Thymus (tissue), 11 donors: Measurements from ENCODE around the gene TSPAN15. TPM values are rescaled to one million over a fixed set of nuclear protein-coding genes. Genes with fewer than 3 reads are reported as not detected.
"Not testable (repeated sequence)": the region's sequence is repeated elsewhere in the genome, so short reads cannot be mapped to it uniquely, and the experiment has no call there.

Experiments used
- DNase-seq, 9 donors: peaks; one replicate each; pipeline ENCODE4 v3.0.0-alpha.2; 2013; ENCODE audit warnings: low spot score in 9 of 9, low read depth in 6 of 9, missing footprints in 1 of 9
- H3K27ac ChIP-seq, 2 donors: one replicate each; pipeline ENCODE4 v1.5.1; 2013; ENCODE audit warnings: control low read depth in 1 of 2, low read depth in 1 of 2, low read length in 1 of 2, mild to moderate bottlenecking in 1 of 2, moderate library complexity in 1 of 2
- H3K27me3 ChIP-seq, 2 donors: one replicate each; pipeline ENCODE4 v1.5.1; 2013; ENCODE audit warnings: low read length in 1 of 2; ENCODE audit not compliant: control insufficient read depth in 2 of 2, insufficient read depth in 1 of 2
- H3K36me3 ChIP-seq, 2 donors: one replicate each; pipeline ENCODE4 v1.5.1; 2013; ENCODE audit warnings: low read length in 1 of 2, mild to moderate bottlenecking in 1 of 2, moderate library complexity in 1 of 2; ENCODE audit not compliant: control insufficient read depth in 2 of 2, insufficient read depth in 2 of 2
- H3K4me1 ChIP-seq, 2 donors: one replicate each; pipeline ENCODE4 v1.5.1; 2013; ENCODE audit warnings: low read length in 2 of 2; ENCODE audit not compliant: control insufficient read depth in 2 of 2, insufficient read depth in 2 of 2
- H3K4me3 ChIP-seq, 2 donors: one replicate each; pipeline ENCODE4 v1.5.1; 2013; ENCODE audit warnings: low read length in 2 of 2, control low read depth in 1 of 2, mild to moderate bottlenecking in 1 of 2
- H3K9me3 ChIP-seq, 2 donors: one replicate each; pipeline ENCODE4 v1.5.1; 2013; ENCODE audit warnings: low read length in 1 of 2, mild to moderate bottlenecking in 1 of 2; ENCODE audit not compliant: control insufficient read depth in 2 of 2, insufficient read depth in 1 of 2
- WGBS: extraction: QIAGEN DNeasy Blood & Tissue Kit; methylation state at CpG from one replicate; pipeline ENCODE4 v1.1.7; 2013; 5-methylcytosine and 5-hydroxymethylcytosine counted together
- polyA plus RNA-seq: library from polyadenylated mRNA; stranded (reverse); fragments of 200-250 nt; gene quantifications from one replicate; pipeline ENCODE4 v1.2.3, GENCODE V29; 2013
- total RNA-seq: library from RNA; stranded (reverse); fragments of 120-200 nt; gene quantifications from one replicate; pipeline ENCODE4 v1.2.4, GENCODE V29; 2013
- donor health status: healthy.

TSPAN15 gene
- total and polyA plus RNA-seq, 2 donors, result 9.7 to 13.2 TPM

- Histone ChIP-seq H3K9me3 (no peaks in the 10 kb centered on the region), H3K4me3 (no peak overlapping the region), H3K4me1 (no peaks in the 10 kb centered on the region), H3K36me3 (no peaks in the 10 kb centered on the region), H3K27ac (no peak overlapping the region), H3K27me3 (peaks cover 0 to 6% of the 10 kb centered on the region in 2 donors)
- WGBS, result 94% methylated on average over 4 of the region's 4 CpGs
- no peak for DNase-seq
Observed at GRCh38 chr10:69516796-69517195, 65.5 kb downstream of the TSPAN15 start.

- Histone ChIP-seq H3K4me3 (no peak overlapping the region), H3K27ac (no peak overlapping the region)
Observed at GRCh38 chr10:69517271-69517848, 66.1 kb downstream of the TSPAN15 start.

GRCh38 chr10:69527961-69528360, 76.7 kb downstream of the TSPAN15 start:
- 98% methylated on average over 11 of the region's 11 CpGs for WGBS
- Histone ChIP-seq H3K4me3 (no peak overlapping the region), H3K27ac (no peak overlapping the region), H3K27me3 (peaks cover 0 to 6% of the 10 kb centered on the region in 2 donors), H3K4me1 (no peaks in the 10 kb centered on the region), H3K9me3 (no peaks in the 10 kb centered on the region), H3K36me3 (no peaks in the 10 kb centered on the region)
- DNase-seq, result no peak

More at GRCh38 chr10:69517271-69517848, 66.1 kb downstream of the TSPAN15 start:
- H3K9me3 ChIP-seq, result no peaks in the 10 kb centered on the region
- H3K27me3 ChIP-seq, result peaks cover 0 to 5% of the 10 kb centered on the region in 2 donors
- no peaks in the 10 kb centered on the region for H3K36me3 ChIP-seq
- DNase-seq, result no peak
- no peaks in the 10 kb centered on the region for H3K4me1 ChIP-seq
- WGBS, result 93% methylated on average over 9 of the region's 9 CpGs

- H3K36me3 ChIP-seq, result no peaks in the 10 kb centered on the region
- WGBS, result 83% methylated on average over 3 of the region's 3 CpGs
- no peak for DNase-seq
- H3K4me3 ChIP-seq, result no peak overlapping the region
- no peaks in the 10 kb centered on the region for H3K9me3 ChIP-seq
- H3K27ac ChIP-seq, result no peak overlapping the region
- no peaks in the 10 kb centered on the region for H3K4me1 ChIP-seq
- no peaks in the 10 kb centered on the region for H3K27me3 ChIP-seq
Observed at GRCh38 chr10:69533658-69534057, 82.4 kb downstream of the TSPAN15 start.

GRCh38 chr10:69536521-69536920, 85.3 kb downstream of the TSPAN15 start:
- DNase-seq, H3K27ac ChIP-seq, H3K4me3 ChIP-seq, H3K4me1 ChIP-seq, H3K36me3 ChIP-seq, H3K27me3 ChIP-seq: not testable (repeated sequence)
- WGBS, result 97% methylated on average over 11 of the region's 11 CpGs
- peaks cover 1 to 10% of the 10 kb centered on the region in 2 donors for H3K9me3 ChIP-seq

DNA sequence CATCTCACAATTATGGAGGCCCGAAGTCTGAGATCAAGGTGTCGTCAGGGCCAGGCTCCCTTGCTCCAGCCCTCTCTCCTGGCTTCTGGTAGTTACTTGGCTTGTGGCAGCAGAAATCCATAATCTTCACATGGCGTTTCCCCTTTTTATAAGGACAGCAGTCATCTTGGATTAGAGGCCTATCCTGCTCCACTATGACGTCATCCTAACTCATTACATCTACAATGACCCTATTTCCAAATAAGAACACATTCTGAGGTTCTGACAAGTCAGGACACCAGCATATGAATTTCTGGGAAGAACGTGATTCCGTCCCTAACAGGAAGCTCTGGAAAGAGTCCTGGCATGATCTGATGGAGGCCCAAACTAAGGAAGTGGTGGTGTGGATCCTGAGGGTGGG, 86.2 kb downstream of the TSPAN15 start:
- no peak for DNase-seq
- Histone ChIP-seq H3K4me1 (no peaks in the 10 kb centered on the region), H3K27me3 (no peaks in the 10 kb centered on the region), H3K36me3 (no peaks in the 10 kb centered on the region), H3K4me3 (no peak overlapping the region), H3K27ac (no peak overlapping the region), H3K9me3 (peaks cover 1 to 13% of the 10 kb centered on the region in 2 donors)
- WGBS, result 96% methylated on average over 6 of the region's 6 CpGs

GRCh38 chr10:69538461-69538860, 87.2 kb downstream of the TSPAN15 start:
- DNase-seq, result no peak
- H3K36me3 ChIP-seq, result no peaks in the 10 kb centered on the region
- H3K27ac ChIP-seq, result no peak overlapping the region
- whole genome bisulfite sequencing, result 92% methylated on average over 3 of the region's 3 CpGs
- no peaks in the 10 kb centered on the region for H3K27me3 ChIP-seq
- H3K4me3 ChIP-seq, result no peak overlapping the region
- no peaks in the 10 kb centered on the region for H3K4me1 ChIP-seq
- H3K9me3 ChIP-seq, result peaks cover 1 to 13% of the 10 kb centered on the region in 2 donors

GRCh38 chr10:69541463-69541862, 90.2 kb downstream of the TSPAN15 start:
- Histone ChIP-seq H3K27ac (no peak overlapping the region), H3K4me1 (no peaks in the 10 kb centered on the region), H3K4me3 (no peak overlapping the region), H3K27me3 (no peaks in the 10 kb centered on the region), H3K9me3 (peaks cover 1 to 13% of the 10 kb centered on the region in 2 donors), H3K36me3 (no peaks in the 10 kb centered on the region)
- 96% methylated on average over 2 of the region's 2 CpGs for WGBS
- no peak for DNase-seq

DNA sequence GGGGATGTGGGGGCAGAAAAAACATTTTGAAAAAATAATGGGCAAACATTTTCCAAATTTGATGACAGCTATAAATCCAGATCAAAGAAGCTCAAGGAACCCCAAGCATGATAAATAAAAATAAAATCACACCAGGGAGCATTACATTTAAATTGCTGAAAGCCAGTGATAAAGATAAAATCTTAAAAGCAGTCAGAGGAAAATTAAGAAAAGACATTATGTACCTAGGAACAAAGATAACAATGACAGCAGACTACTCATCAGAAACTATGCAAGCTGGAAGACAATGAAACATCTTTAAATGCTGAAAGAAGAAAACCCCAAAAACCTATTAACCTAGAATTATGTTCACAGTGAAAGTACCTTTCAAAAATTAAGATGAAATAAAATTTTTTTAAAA, 98.7 kb downstream of the TSPAN15 start:
- H3K4me3 ChIP-seq, result no peak overlapping the region
- H3K27ac ChIP-seq, result no peak overlapping the region
- H3K4me1 ChIP-seq, result no peaks in the 10 kb centered on the region
- no peaks in the 10 kb centered on the region for H3K36me3 ChIP-seq
- H3K9me3 ChIP-seq, result no peaks in the 10 kb centered on the region
- peaks cover 0 to 3% of the 10 kb centered on the region in 2 donors for H3K27me3 ChIP-seq
- DNase-seq, result no peak
